NCI-H226 (cell line): Measurements from ENCODE around the gene THSD7A.
"Not testable (repeated sequence)": the region's sequence is repeated elsewhere in the genome, so short reads cannot be mapped to it uniquely, and the experiment has no call there.

Source experiments
- DNase-seq: peaks from one replicate; pipeline ENCODE4 v3.0.0-alpha.2; 2015

The THSD7A gene

DNA sequence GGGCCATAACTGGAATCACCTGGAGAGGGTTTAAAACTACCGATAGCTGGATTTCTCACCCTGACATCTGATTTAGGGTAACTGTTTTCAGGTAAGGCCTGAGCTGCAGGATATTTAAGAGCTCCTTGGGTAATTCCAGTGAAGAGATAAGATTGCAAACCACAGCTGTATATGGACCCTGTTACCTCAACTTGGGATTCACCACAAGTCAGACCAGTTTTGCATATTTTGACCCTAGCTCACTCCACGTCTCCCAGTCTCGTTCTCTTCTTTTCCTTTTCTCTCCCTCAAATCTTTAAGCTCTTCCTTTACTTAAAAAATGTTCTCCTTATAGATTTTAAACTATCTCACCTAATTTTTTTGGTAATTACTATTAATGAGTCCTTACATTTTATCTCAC lies 264.4 kb downstream of the THSD7A start:
- no peak for DNase-seq

GRCh38 chr7:11557627-11558026 lies 274.4 kb downstream of the THSD7A start:
- no peak for DNase-seq

DNA sequence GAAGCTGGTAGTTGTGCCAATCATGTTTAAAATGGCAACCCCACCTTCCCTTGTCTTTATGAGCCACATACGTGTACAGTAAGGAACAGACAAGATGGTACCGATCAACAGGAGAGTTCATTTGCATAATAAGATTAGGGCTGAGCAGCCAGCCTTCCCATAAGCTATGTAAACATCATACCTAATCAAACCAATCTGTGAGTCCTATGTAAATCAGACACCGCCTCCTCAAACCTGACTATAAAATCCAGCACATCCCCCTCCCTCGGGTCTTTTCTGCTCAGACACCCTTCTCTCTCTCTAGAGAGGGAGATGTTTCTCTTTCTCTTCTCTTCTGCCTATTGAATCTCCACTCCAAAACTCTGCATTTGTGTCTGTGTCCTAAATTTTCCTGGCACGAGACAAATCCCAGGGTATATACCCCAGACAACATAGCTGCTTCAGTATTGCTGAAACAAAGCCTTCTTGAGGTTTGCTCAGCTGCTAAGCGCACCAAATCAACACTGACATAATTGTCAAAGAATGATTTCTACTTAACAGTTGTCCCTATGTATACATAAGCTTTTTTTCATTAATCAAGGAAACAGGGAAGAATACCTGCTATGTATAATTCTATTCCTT lies 279.2 kb downstream of the THSD7A start:
- no peak for DNase-seq

GRCh38 chr7:11551470-11551869 lies 280.5 kb downstream of the THSD7A start:
- DNase-seq: no peak

DNA sequence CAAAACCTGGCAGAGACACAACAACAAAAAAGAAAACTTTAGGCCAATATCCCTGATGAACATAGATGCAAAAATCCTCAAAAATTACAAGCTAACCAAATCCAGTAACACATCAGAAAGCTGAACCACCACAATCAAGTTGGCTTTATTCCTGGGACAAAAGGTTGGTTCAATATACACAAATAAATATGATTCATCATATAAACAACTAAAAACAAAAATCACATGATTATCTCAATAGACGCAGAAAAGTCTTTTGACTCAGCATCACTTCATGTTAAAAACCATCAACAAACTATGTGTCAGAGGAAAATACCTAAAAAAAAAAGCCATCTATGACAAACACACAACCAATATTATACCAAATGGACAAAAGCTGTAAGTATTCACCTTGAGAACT lies 283.5 kb downstream of the THSD7A start:
- no peak for DNase-seq

DNA sequence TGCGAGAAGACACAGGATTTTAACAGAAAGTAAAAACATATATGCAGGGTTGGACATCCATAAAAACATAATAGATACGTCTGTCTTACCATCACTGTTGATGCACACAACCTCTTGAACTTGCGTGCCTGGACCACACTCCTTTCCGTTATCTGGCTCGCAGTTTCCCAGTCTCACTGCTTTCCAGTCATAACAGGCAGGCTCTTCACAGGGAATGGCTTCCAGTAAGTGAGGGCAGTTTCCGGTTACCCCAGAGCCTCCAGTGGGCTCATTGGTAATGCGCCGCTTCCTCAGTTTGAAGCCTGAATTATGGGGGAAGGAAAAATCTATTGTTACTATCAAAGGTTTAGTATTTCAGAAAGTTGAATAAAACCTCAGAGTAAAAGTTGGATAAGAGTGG lies 290.7 kb downstream of the THSD7A start:
- no peak for DNase-seq

- no peak for DNase-seq
These were observed 291.7 kb downstream of the THSD7A start for GRCh38 chr7:11540271-11540761.

- no peak for DNase-seq
These were observed 292.1 kb downstream of the THSD7A start for GRCh38 chr7:11539853-11540252.

DNA sequence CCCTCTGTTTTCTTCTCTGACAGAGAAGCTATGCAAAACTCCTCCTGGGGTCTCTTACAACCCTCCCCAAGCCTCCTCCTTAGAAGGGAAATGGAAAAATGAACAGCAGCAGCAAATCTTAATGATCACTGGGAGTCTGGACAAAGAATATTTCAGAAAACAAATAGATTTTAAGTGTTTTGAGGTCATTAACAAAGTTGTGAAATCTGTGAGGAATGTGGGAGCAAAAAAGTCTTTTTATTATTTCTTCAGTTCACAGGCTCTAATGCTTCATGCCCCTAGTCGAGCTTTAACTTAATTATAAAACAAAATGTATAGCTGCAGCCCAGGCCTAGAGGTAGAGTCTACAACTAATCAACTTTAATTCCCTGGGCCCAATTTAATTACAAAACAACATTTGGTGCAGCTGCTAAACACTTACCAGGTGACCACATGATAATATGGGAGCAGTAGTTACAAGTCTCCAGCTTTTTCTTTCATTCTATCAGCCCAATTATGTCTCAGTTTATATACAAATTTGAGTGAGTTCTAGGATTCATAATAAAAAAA lies 293.2 kb downstream of the THSD7A start:
- no peak for DNase-seq

GRCh38 chr7:11533229-11533820 lies 298.7 kb downstream of the THSD7A start:
- no peak for DNase-seq

DNA sequence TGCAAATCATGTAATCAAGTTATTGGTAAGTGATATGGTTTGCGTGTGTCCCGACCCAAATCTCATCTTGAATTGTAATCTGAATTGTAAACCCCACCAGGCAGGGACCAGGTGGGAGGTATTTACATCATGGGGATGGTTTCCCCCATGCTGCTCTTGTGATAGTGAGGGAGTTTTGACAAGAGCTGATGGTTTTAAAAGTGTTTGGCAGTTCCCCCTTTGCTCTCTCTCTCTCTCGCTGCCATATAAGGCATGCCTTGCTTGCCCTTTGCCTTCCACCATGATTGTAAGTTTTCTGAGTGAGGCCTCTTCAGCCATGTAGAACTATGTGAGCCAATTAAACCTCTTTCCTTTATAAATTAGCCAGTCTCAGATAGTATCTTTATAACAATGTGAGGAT lies 302.6 kb downstream of the THSD7A start:
- DNase-seq: no peak

DNA sequence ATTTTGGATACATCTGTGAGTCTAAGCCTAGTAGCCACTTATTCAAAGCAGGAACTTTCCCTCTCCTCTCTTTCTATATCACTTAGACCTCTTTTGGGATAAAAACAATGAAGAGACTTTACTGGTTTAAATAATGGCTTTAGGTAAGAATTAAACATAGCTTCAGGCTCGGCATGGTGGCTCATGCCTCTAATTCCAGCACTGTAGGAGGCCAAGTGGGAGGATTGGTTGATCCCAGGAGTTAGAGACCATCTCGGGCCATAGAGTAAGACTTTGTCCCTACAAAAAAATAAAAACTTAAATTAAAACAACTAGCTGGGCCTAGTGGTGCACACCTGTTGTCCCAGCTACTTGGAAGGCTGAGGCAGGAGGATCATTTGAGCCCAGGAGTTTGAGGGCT lies 304.3 kb downstream of the THSD7A start:
- DNase-seq: no peak

DNA sequence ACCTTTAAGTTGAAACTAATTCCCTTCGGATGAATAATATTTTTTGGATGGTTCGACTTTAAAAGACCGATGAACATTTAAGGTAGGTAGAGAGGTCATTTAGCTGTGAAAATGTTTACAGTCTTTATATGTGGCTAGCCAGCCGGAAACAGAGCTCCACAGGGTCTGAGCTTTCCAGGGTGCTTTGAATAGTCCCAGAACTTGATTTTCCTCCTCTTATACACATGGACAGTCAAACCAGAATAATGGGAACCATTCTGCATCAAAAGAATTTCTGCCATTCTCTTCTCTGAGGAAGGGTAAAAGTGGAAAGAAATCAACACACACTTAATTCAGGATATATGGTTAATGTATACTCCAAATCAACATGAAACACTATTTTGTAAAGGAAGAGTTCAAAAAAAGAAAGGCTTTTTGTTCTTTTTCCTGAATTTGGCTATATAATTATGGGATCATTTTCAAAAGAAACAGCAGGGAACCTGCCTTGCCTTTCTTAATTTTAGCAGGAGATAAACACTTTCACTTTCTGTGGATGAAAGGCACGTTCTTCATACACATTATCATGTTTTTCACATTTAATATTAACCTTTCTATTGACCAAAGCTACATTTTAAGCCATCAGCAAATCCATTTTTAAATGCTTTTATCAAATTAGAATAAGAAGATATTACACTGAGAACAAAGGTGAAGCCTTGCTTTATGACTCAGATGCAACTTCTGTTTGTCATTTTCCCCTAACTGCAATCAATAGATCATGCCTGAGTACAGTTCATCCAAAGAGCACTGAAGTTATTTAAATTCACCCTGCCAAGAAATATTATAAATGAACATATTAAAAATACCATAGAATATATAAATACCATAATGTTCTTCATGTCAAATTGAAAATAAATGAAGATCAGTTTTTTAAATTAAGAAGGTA lies 307.3 kb downstream of the THSD7A start:
- DNase-seq: no peak

DNA sequence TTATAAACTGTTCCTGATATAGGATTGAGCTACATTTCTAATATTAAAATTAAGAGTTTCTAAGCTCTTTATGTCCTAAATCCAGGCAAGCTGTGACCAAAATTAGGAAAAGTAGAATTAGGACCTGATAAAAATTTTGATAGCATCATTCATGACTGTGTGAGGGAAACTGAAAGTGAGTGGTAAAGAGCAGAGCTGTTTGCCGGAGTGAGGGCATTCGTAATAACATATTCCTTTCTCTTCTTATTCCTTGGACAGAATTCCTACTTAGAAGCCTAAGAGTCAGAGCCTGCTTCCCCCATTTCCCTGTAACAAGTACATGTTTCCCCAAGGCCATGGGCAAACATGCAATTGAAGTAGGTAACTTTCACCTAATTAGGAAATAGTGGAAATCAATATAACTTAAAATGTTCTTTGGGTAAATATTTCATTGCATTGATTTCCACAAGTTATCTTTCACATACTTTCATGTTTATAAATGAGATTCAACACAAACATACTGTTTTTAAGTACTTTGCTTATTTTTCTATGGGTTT lies 310.0 kb downstream of the THSD7A start:
- DNase-seq: not testable (repeated sequence)

GRCh38 chr7:11517853-11518252 lies 314.1 kb downstream of the THSD7A start:
- no peak for DNase-seq

- DNase-seq: no peak
These were observed 315.7 kb downstream of the THSD7A start for GRCh38 chr7:11516328-11516727.

DNA sequence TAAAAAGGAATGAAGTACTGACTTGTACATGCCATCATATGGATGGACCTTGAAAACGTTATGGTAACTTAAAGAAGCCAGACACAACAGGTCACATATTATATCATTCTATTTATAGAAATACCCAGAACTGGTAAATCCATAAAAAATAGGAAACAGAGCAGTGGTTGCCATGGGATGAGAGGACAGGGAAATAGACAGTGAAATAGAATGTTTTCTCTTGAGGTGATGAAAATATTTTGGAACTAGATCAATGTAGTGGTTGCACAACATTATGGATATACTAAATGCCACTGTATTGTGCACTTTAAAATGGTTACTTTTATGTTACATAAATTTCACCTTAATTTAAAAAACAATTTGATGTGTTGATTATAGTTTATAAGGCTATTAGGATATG lies 318.5 kb downstream of the THSD7A start:
- DNase-seq: no peak

- no peak for DNase-seq
These were observed 324.1 kb downstream of the THSD7A start for GRCh38 chr7:11507929-11508328.

DNA sequence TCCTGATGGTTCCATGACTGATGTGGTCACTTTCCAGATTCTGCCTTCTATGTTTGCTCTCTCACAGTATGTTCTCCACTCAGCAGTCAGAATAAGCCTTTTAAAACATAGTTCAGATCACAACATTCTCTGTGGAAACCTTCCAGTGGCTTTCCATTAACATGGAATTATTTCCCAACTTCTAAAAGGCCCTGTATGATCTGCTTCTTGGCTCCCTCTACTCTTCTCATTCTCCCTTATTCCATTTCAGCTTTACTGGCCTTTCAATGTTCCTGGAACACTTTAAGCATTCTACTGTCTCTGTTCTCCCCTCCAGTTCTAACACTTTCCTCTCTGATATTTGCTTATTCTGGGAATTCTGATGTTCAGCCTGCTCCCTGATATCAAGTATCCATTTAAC lies 325.6 kb downstream of the THSD7A start:
- DNase-seq: no peak

GRCh38 chr7:11505471-11505985 lies 326.5 kb downstream of the THSD7A start:
- DNase-seq: no peak

DNA sequence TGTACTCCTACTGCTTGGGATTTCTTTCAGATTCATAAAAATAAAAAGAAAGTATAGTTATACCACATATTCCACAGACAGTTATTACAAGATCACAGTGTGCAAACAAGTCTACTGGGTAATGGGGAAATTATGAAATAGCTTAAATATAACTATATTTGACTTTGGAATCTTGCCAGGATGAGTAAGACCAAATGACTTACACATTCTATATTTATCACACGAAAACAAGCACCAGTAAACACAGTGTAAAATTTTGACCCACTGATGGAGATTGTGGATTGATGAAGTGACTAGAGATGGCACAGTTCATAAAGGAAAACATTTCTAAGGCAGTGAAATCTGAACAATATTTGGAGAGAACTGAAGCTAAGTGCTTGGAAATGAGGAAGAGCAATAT lies 339.7 kb downstream of the THSD7A start:
- no peak for DNase-seq

DNA sequence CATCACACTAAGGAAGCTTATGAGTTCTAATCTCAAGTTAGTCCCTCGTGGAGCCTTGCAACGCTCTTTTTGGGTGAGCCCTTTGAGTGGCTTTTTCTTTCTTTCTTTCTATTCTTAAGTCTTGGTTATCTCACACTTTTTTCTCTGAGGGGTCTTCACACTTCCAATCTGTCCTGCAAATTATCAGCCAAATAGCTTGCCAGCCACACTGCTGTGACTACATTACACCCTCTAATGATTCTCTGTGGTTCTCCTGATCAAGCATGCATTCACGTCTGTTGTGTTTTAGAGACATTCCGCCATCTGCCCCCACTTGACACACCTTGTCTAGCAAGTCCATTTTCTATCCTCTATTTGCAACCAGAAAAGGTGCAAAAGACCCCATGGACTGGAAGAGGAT lies 340.2 kb downstream of the THSD7A start:
- DNase-seq: no peak

DNA sequence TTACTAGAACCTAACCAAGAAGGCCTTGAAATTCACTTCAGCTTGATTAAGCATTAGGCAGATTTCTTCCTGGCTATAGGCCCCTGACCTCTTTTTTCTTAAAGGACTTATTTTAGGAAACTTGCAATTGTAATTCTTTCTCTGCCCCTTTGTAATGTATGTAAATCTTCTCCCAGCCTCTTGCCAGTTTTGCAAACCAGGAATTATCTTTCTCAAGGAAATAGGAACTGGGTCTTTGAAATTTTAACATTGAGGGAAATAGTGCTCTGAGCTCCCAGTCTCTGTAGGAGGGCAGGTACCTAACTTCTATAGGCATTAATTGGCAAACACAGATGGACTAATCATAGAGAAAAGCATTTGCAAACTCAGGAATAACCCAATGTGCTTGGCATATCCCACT lies 342.7 kb downstream of the THSD7A start:
- no peak for DNase-seq
